Stomach (tissue), 9 donors: ENCODE results near the gene ERG. TPM values are rescaled to one million over a fixed set of nuclear protein-coding genes. Genes with fewer than 3 reads are reported as not detected.

ENCODE experiments used
- DNase-seq, 2 donors: peaks; one replicate each; pipeline versions ENCODE4 v3.0.0 to v3.0.0-alpha.2; 2013 to 2019
- H3K27ac ChIP-seq, 5 donors: fragments of 200-600 bp in 4 of 5; sonication (generic) in 4 of 5; one replicate each; pipeline ENCODE4 v1.5.1; 2013 to 2019; ENCODE audit warnings: mild to moderate bottlenecking in 1 of 5, moderate library complexity in 1 of 5
- H3K27me3 ChIP-seq, 3 donors: fragments of 200-600 bp; sonication (generic); one replicate each; pipeline ENCODE4 v1.5.1; 2017 to 2019; ENCODE audit warnings: mixed run types in 1 of 3
- H3K36me3 ChIP-seq, 4 donors: fragments of 200-600 bp; sonication (generic); 1 replicate in 3 of 4; 2 replicates in 1 of 4; pipeline ENCODE4 v1.5.1; 2016 to 2019
- H3K4me1 ChIP-seq, 4 donors: fragments of 200-600 bp; sonication (generic); one replicate each; pipeline ENCODE4 v1.5.1; 2016 to 2019
- H3K4me3 ChIP-seq, 4 donors: fragments of 200-600 bp; sonication (generic) in 3 of 4; one replicate each; pipeline ENCODE4 v1.5.1; 2016 to 2019; ENCODE audit warnings: mild to moderate bottlenecking in 1 of 4
- H3K9me3 ChIP-seq, 4 donors: fragments of 200-600 bp; sonication (generic); one replicate each; pipeline ENCODE4 v1.5.1; 2016 to 2019
- EP300 ChIP-seq: sonication (generic); formaldehyde crosslinking; IDR thresholded peaks from one replicate; pipeline ENCODE4 v1.6.1; 2017; ENCODE audit warnings: antibody characterized with exemption
- POLR2A ChIP-seq, 4 donors: fragments of 450-650 bp; IDR thresholded peaks; one replicate each; pipeline ENCODE4 v1.6.1; 2016; ENCODE audit warnings: antibody characterized with exemption in 4 of 4, control low read depth in 2 of 4, mild to moderate bottlenecking in 1 of 4, moderate library complexity in 1 of 4
- POLR2AphosphoS5 ChIP-seq, 3 donors: sonication (generic); formaldehyde crosslinking; IDR thresholded peaks; one replicate each; pipeline ENCODE4 v1.6.1; 2016; ENCODE audit warnings: antibody characterized with exemption in 3 of 3
- WGBS, 5 donors: extraction: QIAGEN DNeasy Blood & Tissue Kit in 3 of 5; methylation state at CpG; one replicate each; pipeline versions ENCODE4 v1.1.5 to v1.1.7; 2013 to 2018; 5-methylcytosine and 5-hydroxymethylcytosine counted together
- intact Hi-C: fragments of 100-400 bp; cut with DNase I; formaldehyde crosslinking; loops from one replicate; pipeline ENCODE4 v1.15.1; 2023; ENCODE audit warnings: low total_unique reads
- polyA plus RNA-seq, 3 donors: library from polyadenylated mRNA; stranded (reverse); fragments of 200-250 nt; gene quantifications; one replicate each; pipeline ENCODE4 v1.2.3, GENCODE V29; 2013
- total RNA-seq, 5 donors: library from RNA; depleted of rRNA; stranded (reverse); fragments of >200 nt; gene quantifications; one replicate each; pipeline versions ENCODE4 v1.1.0 to v1.2.3, GENCODE V29; 2014 to 2016
- TF ChIP-seq, protein P1 (sequence below), 7 experiments: fragments of 450-650 bp in 4 of 7; fragments of 200-600 bp in 3 of 7; sonication (generic) in 3 of 7; IDR thresholded peaks; one replicate each; pipeline ENCODE4 v1.5.1; 2016 to 2019; ENCODE audit warnings: antibody characterized with exemption in 7 of 7, control low read depth in 2 of 7, mild to moderate bottlenecking in 1 of 7
- donor health status: healthy with polysubstance abuse.
- donor health status: Bipolar disorder and iron deficiency.
- donor health status: healthy.

ERG gene
- total and polyA plus RNA-seq, 8 donors, result 0.58 to 14.5 (median 5.4) TPM; not detected in 1

- WGBS, 5 donors, result 77 to 85% (median 83%) methylated on average over 11 of the region's 11 CpGs
- TF ChIP-seq POLR2A (IDR thresholded peaks at IDR 0.05), result no peak
- TF ChIP-seq, protein P1, sequence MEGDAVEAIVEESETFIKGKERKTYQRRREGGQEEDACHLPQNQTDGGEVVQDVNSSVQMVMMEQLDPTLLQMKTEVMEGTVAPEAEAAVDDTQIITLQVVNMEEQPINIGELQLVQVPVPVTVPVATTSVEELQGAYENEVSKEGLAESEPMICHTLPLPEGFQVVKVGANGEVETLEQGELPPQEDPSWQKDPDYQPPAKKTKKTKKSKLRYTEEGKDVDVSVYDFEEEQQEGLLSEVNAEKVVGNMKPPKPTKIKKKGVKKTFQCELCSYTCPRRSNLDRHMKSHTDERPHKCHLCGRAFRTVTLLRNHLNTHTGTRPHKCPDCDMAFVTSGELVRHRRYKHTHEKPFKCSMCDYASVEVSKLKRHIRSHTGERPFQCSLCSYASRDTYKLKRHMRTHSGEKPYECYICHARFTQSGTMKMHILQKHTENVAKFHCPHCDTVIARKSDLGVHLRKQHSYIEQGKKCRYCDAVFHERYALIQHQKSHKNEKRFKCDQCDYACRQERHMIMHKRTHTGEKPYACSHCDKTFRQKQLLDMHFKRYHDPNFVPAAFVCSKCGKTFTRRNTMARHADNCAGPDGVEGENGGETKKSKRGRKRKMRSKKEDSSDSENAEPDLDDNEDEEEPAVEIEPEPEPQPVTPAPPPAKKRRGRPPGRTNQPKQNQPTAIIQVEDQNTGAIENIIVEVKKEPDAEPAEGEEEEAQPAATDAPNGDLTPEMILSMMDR (IDR thresholded peaks at IDR 0.05), result no peak
- no peak for TF ChIP-seq POLR2AphosphoS5 (IDR thresholded peaks at IDR 0.05)
- no peak for TF ChIP-seq EP300
- no peaks in the 10 kb centered on the region for H3K9me3 ChIP-seq
- H3K36me3 ChIP-seq, result no peaks in the 10 kb centered on the region
- H3K27me3 ChIP-seq, result peaks cover 0 to 14% (median 0%) of the 10 kb centered on the region in 3 donors
- H3K27ac ChIP-seq, result no peak overlapping the region
- DNase-seq, result no peak
- H3K4me3 ChIP-seq, result no peak overlapping the region
- H3K4me1 ChIP-seq, result no peaks in the 10 kb centered on the region
- intact Hi-C loops, result no loop called here
These were observed 96.0 kb downstream of the ERG start for GRCh38 chr21:38402291-38402690.

GRCh38 chr21:38401191-38401926 is 96.9 kb downstream of the ERG start:
- H3K4me3 ChIP-seq, result no peak overlapping the region
- no peaks in the 10 kb centered on the region for H3K36me3 ChIP-seq
- peaks cover 0 to 14% (median 0%) of the 10 kb centered on the region in 3 donors for H3K27me3 ChIP-seq
- DNase-seq, result no peak
- no peaks in the 10 kb centered on the region for H3K4me1 ChIP-seq
- intact Hi-C loops, result no loop called here
- H3K9me3 ChIP-seq, result no peaks in the 10 kb centered on the region
- TF ChIP-seq POLR2AphosphoS5 (IDR thresholded peaks at IDR 0.05) (no peak), POLR2A (IDR thresholded peaks at IDR 0.05) (no peak), EP300 (no peak)
- TF ChIP-seq, protein P1 (IDR thresholded peaks at IDR 0.05), result no peak
- no peak overlapping the region for H3K27ac ChIP-seq
- 69 to 79% (median 75%) methylated on average over 12 of the region's 12 CpGs for WGBS, 5 donors

GRCh38 chr21:38400195-38400919 is 97.9 kb downstream of the ERG start:
- DNase-seq, result no peak
- intact Hi-C loops, result no loop called here
- Histone ChIP-seq H3K4me3 (no peak overlapping the region), H3K9me3 (no peaks in the 10 kb centered on the region), H3K27me3 (peaks cover 0 to 14% (median 0%) of the 10 kb centered on the region in 3 donors), H3K4me1 (no peaks in the 10 kb centered on the region), H3K27ac (no peak overlapping the region), H3K36me3 (no peaks in the 10 kb centered on the region)
- 68 to 80% (median 74%) methylated on average over 13 of the region's 13 CpGs for WGBS, 5 donors
- TF ChIP-seq EP300 (no peak), POLR2AphosphoS5 (IDR thresholded peaks at IDR 0.05) (no peak), POLR2A (IDR thresholded peaks at IDR 0.05) (no peak)
- TF ChIP-seq, protein P1 (IDR thresholded peaks at IDR 0.05), result no peak

DNA sequence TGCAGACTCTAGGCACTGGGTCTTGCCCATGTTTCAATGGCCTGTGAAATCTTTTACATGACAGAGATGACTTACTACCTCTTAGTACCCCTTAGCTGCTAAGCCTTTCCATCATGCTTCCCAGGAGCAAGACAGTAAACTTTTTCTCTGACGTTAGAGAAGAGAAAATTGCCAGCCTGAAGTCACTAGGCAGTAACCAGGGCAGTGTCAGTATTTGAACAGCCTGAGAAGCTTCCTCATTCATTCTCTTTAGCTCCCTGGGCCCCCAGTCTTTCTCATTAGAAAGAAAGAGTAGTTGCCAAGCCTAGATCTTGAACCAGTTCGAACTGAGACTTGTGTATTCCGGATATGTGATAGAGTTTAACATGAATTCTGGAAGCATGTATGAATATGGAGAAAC is 99.2 kb downstream of the ERG start:
- peaks cover 0 to 8% (median 0%) of the 10 kb centered on the region in 3 donors for H3K27me3 ChIP-seq
- no peak overlapping the region for H3K4me3 ChIP-seq
- WGBS, 5 donors, result 71 to 79% (median 77%) methylated on average over 3 of the region's 3 CpGs
- H3K9me3 ChIP-seq, result no peaks in the 10 kb centered on the region
- DNase-seq, result no peak
- TF ChIP-seq POLR2AphosphoS5 (IDR thresholded peaks at IDR 0.05) (no peak), POLR2A (IDR thresholded peaks at IDR 0.05) (no peak), EP300 (no peak)
- TF ChIP-seq, protein P1 (IDR thresholded peaks at IDR 0.05), result no peak
- H3K4me1 ChIP-seq, result no peaks in the 10 kb centered on the region
- intact Hi-C loops, result no loop called here
- H3K27ac ChIP-seq, result no peak overlapping the region
- H3K36me3 ChIP-seq, result no peaks in the 10 kb centered on the region
